GM18498 (cell line): Measurements from ENCODE around the gene NT5DC3.
"Not testable (repeated sequence)": the region's sequence is repeated elsewhere in the genome, so short reads cannot be mapped to it uniquely, and the experiment has no call there.

Source experiments
- ATAC-seq: cut with Tn5 transposase; IDR thresholded peaks from one replicate; pipeline ENCODE4 v1.9.1; 2021; ENCODE audit warnings: mild to moderate bottlenecking, moderate library complexity; ENCODE audit not compliant: unreplicated experiment

Gene NT5DC3

DNA sequence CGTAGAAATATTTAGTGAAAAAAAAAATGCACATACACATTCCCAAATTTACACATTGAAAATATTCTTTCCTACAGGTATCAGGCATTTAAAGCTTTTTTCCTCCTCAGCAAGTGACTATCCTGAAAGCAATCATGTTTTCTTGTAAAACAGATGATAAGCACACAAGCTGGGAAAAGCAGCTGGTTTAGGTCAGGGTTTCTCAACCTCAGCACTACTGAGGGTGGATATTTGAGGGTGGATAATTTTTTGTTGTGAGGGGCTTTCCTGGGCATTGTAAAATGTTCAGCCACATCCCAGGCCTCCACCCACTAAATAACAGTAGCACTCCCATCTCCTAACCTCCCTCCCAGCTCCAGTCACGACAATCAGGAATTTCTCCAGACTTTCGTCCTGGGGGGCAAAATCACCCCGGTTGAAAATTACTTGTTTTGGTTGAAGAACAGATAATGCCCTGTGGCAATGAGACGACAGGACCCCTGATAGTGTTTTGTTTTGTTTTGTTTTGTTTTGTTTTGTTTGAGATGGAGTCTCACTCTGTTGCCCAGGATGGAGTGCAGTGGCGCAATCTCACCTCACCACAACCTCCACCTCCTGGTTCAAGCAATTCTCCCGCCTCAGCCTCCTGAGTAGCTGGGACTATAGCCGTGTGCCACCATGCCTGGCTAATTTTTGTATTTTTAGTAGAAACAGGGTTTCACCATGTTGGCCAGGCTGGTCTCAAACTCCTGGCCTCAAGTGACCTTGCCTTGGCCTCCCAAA is 15.0 kb upstream of the NT5DC3 start:
- ATAC-seq: no peak

DNA sequence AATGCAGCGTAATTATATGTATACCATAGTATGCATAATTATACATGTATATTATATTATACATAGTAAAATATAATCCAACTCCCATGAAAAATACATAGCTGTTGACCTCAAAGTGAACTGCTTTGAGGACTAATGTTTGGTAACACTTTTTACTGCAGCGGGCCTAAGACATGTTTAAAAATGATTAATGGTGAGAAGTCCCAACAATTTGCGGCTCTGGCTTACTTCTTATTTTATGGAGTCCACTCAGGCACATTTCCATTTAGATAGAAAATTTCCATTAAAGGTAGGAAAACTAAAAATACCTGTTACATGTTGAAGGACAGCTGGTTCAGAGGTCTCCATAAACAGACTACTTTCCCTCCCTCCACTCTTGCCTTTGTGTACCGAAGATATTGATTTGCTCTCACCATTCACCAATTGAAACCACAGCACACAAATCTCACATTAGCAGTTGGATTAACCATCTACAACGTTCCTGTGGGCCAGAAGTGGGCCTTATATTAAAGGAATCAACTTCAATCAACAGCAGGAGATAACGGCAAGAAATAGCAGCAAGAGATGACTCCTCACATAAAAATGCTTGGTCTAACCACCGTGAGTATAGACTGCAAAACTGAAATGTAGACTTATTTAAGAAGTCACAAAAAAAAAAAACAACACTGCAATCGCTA is 14.1 kb upstream of the NT5DC3 start:
- no peak for ATAC-seq

DNA sequence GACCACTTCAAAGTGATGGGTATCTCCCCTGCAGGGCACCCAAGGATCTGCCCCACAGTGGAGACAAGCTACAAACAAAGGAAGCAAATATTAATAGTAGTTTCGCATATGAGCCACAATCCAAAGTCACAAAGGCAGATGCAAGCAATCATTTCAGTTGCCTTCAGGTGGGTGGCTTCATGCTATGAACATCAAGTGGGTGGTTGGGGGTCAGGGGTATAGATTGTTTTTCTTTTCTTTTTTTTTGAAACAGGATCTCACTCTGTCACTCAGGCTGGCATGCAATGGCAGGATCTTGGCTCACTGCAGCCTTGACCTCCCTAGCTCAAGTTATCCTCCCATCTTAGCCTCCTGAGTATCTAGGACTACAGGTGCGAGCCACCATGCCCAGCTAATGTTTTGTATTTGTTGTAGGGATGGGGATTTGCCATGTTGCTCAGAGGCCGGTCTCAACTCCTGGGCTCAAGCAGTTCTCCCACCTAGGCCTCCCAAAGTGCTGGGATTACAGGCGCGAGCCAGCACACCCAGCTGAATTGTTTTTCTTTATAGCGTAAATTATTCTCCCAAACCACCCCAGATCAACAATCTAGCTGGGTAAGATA is 13.4 kb upstream of the NT5DC3 start:
- no peak for ATAC-seq

DNA sequence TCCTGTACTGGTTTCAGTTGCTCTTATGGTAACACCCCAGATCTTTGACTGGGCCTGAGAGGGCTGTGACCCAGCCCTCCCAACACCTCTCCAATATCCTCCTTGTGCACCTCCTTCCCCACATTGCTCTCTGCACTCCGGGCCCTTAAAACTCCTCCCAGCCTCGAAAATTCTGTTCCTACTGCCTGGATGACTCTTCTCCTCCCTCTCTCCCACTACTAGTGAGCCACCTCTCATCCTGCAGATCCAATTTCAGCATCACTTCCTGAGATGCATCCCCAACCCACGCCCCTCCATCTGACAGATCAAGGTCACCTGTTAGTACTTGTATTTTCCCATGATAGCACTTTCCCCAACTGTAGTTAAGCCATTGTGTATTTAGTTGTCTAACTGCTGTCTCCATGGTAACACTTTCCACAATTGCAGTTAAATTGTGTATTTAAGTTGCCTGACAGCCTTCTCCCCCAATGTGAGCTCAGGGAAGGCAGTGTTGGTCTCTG is 11.5 kb upstream of the NT5DC3 start:
- ATAC-seq: no peak

DNA sequence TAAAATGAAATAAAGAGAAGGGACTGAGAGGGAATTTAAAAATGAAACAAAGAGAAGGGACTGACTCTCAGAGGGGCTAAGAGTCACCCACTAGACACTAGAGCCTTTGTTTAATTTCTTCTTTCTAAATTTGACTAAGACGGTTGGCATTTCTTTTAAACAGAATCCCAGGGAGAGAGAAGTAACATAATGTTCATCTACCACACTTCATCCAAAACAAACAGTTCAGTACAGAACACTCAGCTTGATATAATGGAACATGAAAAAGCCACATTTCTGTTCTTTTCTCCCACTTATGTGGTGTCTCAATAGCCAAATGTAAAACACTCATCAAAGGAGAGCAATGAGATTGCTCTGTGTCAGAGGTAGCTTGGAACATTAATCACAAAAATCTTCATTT is 10.1 kb upstream of the NT5DC3 start:
- ATAC-seq: no peak

DNA sequence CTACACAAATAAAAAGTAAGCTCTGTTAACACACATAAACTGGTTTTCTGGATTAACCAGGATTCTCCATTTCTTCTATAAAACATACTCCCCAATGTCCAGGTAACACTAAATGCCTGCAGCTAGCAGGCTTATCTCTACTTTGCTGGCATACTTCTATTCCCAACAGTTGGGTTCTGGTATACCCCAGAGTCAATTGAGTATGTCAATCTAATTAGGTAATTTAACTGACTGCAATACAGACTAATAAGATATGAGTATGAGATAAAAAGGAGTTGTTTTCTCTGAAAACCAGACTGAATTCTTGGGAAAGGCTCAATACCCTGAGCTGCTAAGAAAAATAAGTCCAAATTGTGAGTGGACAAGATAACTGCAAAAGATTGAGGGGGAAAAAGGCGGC is 9.4 kb upstream of the NT5DC3 start:
- ATAC-seq: no peak

DNA sequence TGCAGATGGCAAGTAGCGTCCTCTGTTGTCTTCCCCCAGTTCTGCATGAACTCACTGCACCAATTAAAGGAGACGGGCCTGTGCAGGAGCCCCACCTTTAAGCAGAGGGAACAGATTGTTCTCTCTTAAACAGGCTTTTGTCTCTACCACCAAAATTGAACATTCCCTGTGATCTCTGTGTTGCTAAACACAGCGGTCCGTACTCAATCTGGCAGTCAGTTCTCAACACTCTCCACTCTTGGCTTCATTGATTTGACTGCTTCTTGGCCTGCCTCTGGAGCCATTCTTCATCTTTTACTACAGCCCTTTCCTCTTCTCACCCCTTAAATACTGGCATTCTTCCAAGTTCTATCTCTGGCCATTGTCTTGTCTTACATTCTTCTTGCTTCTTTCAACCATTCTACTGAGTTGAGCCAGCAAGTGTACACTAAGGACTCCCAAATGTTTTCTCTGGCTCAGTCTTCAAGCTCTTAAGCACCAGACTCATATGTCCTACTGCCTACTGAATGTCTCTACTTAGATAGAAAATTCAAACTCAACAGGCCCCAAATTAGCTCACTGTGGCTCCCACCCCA is 8.0 kb upstream of the NT5DC3 start:
- no peak for ATAC-seq

DNA sequence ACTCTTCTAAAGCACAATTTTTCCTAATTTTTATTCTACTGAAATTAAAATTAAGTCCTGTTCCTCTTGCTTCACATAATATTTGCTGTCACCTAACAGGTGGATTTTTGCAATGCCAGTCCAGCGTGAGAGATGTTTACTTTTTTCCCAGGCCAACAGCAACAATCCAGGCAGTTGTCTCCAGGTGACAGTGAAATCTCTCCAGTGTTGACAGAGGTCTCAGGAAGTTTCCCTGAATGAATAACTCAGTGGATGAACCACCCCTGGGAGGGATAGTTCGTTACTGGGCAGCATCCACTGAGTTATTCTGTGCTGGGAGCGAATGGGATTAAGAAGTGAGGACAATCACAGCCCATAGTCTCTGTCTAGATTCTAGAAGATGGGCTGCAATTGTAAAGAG is 7.1 kb upstream of the NT5DC3 start:
- no peak for ATAC-seq

DNA sequence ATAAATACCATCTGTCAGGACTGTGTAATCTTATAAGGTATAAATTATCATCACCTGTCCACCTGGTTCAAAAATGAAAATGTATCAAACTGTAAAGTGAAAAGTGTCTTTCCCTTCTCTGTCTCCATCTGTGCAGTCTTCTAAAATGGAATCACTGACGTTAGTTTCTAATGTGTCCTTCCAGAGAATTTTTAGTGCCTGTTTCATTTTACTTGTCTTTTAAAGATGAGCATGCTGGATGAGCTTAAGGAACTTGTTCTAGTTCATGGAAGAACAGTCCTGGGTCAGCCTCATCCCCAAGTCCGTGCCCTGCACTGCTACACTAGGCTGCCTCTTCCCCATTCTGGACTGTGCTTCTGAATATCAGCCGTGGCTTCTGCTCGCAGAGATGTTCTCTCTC is 5.4 kb upstream of the NT5DC3 start:
- ATAC-seq: no peak

DNA sequence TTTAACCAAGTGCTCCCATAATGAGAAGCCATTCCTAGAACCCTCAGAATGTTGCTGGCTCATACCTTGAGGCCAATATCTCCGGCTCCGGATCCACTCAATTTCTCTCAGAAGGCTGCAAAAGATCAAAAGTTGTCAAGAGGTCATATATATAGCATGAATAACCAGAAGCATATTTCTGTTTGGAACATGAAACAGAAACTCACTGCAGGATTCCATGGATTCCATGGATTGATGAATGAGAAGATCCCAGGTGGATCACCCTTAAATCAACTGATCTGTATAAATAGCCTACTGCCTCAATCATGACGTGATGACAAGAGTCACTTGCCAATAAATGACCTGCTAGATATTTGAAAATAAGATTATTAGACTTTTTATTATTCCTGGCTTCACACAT is 3.3 kb upstream of the NT5DC3 start:
- ATAC-seq: no peak

DNA sequence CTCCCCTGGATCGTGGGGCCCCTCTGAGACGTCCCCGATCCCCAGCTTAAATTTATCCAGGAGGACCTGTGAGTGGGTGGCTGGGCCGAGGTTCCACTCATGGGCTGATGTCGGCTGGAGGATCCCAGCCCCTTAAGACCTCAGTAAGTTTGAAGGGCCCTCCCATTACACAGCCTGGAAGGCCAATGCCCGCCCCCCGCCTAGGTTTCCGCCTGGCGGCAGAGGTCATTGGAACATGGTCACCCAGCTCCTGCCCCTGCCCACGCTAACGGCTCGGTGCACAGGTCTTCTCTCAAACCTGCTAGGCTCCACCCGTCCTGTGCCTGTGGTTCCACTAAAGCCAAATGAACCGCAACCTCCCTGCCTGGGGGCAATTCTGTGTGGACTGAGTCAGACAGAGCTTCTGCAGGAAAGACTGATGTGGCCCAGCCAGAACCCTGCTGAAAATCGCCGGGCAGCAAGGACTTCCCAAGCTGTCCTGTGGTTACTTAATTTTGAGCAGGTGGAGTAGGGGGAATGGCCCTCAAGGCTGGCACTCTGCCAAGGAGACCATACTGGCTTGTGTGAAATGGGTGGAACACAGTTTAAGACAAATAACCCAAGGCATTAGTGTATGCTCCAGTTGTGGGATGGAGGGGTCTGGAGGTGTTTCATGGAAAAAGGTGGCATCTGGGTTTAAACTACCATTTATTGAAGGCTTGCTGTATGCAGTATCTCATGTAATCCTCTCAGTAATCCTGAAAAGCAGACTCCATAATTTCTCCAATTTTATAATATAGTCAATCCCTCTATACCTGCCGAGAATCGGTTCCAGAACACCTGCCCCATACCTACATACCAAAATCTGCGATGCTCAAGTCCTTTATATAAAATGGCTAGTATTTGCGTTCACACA is 903 bp upstream of the NT5DC3 start:
- ATAC-seq: peak; percentile 4

DNA sequence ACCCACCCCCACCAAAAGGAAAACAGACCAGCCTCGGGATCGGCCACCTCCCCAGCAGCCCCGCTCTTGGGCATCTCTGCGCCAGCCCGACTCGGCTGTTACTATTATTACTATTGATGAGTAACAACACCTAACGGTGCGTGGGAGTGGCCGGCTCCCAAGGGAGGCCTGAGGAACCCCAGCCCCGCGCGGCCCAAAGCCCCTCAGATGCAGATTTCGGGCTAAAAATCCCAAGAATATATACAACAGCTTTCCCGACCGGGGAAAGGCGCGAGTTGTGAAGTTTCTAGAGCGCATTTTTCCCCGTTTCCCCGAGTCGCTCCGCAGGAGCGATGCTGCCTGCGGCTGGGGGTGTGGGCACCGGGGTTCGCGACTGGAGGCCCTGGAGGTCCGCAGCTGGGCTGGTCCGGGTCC is 565 bp downstream of the NT5DC3 start:
- peak; percentile 34 for ATAC-seq

DNA sequence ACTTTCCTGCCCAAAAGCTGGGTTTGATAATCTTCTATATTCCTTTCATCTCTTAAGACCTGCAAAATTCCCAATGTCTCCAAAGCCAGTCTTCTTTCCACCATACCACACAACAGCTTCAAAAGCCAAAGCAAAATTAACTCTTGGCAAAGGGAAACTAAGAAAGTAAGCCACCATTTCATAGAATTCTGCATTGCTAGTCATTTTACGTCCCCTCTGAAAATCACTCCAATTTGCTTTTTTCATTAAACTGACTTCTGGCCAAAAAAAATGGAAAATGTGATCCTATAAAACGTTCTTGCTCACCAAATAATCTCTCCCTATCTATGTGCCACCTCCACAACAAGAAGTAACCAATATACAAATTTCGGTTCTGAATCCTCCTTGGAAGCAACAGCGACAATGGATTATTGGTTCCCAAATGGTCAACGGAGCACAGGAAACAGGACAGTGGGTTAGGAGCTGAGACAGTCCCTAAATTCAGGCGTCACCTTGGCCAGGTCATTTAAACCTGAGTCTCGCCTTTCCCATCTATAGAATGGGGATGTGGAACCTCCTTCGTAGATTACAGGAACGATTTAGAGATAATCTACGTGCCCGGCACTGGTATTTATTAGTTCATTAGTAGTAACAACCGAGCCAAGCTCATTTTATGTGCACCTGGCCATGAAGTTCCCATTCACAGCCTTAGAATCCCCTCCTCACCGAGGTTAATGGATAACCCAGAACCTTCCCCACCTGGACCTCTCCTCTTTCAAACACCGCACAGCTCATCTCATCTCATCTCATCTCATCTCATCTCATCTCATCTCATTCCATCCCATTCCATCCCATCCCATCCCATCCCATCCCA is 1.2 kb downstream of the NT5DC3 start:
- no peak for ATAC-seq

DNA sequence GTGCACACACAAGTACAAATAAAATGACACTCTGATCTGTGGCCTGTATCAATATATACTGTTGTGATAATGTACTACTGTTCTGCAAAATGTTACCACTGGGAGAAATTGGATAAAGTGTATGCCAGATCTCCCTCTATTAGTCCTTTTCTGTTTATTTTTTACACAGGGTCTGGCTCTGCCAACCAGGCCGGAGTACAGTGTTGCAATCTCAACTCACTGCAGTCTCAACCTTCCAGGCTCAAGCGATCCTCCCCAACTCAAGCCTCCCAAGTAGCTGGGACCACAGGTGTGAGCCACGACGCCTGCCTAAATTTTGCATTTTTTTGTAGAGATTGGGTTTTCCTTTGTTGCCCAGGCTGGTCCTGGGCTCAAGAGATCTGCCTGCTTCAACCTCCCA is 1.9 kb downstream of the NT5DC3 start:
- ATAC-seq: no peak

DNA sequence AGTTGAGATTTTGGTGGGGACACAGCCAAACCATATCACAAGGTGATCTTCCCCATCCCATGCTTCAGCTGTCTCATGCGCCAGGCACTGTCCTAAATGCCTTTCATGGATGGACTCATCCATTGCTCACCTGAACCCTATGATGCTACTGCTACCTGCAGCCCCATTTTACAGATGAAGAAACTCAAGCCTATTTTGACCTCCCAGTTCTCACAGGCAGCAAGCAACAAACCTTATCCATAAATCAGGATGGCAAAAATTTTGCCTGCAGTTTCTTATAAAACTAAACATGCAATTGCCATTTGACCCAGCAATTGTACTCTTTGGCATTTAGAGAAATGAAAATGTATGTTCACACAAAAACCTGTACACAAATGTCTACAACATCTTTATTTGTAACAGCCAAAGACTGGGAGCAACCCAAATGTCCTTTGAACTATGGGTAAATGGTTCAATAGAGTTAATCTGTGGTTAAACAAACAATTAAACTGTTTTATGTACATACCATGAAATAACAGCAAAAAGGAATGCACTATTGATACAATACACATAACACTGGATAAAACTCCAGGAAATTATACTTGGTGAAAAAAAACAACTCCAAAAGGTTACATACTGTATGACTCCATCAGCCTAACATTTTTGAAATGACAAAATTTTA is 2.6 kb downstream of the NT5DC3 start:
- no peak for ATAC-seq

DNA sequence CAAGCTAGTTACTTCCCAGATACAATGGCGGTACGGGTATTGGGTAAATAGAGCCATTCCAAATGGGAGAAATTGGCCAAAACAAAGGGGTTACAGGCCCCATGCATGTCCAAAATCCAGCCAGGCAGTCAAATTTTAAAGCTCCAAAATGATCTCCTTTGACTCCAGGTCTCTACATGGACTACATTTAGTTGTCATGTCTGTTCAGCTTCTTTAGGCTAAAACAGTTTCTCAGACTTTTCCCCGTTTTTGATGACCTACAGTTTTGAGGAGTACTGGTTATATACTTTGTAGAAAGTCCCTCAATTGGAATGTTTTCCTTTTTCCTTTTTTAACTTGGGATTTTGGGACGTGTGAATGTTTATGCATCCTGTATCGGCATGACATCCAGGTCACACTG is 4.7 kb downstream of the NT5DC3 start:
- ATAC-seq: no peak

DNA sequence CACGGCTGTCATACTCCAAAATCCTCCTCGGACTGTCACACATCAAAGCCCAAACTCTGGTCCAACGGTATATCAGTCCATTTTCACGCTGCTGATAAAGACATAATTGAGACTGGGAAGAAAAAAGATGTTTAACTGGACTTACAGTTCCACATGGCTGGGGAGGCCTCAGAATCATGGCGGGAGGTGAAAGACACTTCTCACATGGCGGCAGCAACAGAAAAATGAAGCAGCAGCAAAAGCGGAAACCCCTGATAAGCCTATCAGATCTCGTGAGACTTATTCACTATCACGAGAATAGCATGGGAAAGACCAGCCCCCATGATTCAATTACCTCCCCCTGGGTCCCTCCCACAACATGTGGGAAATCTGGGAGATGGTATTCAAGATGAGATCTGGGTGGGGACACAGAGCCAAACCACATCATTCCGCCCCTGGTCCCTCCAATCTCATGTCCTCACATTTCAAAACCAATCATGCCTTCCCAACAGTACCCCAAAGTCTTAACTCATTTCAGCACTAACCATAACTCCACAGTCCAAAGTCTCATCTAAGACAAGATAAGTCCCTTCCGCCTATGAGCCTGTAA is 5.2 kb downstream of the NT5DC3 start:
- ATAC-seq: not testable (repeated sequence)

DNA sequence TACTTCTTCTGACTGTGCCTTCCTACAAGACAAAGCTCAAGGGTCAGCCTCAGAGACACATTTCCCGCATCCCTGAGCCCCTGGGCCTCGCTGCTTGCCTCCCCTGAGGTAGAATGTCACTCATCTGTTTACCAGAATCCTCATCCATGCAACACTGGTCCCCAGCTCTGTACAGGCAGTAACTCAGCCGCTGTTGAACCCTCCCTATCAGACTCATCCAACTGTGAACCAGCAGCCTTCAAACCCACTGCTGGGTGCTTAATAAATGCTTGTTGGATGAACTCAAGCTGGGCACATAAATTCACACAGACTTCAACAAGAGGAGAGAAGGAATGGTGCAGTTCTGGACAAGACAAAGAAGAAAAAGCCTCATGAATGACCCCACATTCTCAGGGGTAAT is 6.1 kb downstream of the NT5DC3 start:
- no peak for ATAC-seq

DNA sequence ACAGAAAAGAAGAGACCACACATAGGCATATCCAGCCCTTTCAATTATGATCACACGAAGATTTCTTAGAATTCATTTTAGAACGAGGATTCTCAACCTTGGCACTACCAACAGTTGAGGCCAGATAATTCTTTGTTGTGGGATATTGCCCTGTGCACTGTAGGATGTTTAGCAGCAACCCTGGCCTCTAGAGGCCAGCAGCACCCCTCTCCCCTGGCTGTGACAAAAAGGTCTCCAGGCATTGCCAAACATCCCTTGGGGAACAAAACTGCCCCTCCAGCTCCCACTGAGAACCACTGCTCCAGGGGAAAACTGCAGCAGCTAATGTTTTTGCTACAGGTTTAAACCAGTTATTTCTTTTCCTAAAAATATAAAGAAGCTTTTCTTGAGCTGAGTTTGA is 7.1 kb downstream of the NT5DC3 start:
- no peak for ATAC-seq
